Measurements from ENCODE around the gene DCTN1.

DCTN1 gene

DNA sequence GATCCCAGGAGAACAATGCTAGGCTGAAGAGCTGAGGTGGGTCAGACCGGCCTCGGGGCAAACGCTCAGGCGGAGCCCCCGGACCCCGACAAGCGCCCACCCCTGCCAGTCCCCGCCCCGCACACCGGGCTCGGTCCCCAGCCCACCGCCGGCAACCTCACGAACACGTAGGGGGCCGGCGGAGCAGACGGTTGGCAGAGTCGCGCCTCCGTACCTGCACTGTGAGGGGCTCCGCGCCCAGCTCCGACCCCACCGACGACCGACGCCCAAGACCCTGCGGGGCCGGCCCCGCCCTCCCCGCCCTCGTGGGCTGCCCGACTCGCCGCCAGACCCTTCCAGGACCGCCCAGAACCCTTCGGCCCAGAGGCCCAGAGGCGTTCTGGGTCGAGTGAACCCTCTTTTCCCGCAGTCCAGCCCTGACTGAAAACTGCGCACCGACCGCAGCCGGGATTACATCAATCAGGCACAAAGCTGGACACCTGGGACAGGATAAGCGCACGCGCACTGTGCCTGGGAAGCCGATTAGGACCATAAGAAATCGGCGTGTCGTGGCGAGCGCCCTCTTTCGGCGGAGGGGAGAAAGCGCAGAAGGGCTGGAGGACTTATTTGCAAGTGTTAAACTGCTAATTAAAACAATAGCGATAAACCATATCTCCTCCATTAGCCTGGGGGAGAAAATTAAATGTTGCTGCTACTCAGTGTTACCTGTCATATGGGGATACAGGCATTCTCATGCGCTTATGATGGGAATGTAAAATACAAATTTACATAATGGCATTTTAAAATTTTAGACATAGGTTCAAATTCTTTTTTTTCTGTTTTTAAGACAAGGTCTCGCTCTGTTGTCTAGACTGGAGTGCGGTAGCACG is 11.7 kb upstream of the DCTN1 start:
- DNase-seq (ENCODE audit: extremely low read depth, insufficient read length) = peak; percentile 87
- no peaks in the 10 kb centered on the region for H3K27me3 ChIP-seq (replicated peaks; ENCODE audit: control insufficient read depth, insufficient read depth, low read length)
- peak overlapping the region; percentile 79 for H3K4me3 ChIP-seq (replicated peaks; ENCODE audit: low read depth, low read length)
- TF ChIP-seq CTCF (IDR thresholded peaks at IDR 0.05; ENCODE audit: insufficient read depth, low read length, poor library complexity, severe bottlenecking) = peak; percentile 98
- no peaks in the 10 kb centered on the region for H3K36me3 ChIP-seq (ENCODE audit: control insufficient read depth, insufficient read depth, low read length)

DNA sequence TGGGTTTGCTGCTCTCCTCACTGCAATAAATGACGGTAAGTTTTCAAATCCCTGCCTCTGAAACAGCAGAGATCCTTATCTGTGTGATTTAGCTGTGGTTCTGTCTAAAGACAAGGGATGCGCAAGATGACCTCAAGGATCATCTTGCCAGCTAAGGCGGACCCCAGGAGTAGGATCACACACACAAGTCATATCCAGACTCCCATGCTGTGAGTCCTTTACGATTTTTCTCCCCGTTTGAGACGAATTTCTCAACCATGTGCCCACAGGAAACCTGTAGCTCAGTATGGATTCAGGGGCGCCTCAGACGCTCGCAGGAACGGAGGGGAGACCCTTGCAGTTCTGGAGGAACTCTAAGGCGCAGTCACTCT is 11.1 kb upstream of the DCTN1 start:
- no peak for TF ChIP-seq CTCF (IDR thresholded peaks at IDR 0.05; ENCODE audit: insufficient read depth, low read length, poor library complexity, severe bottlenecking)
- Histone ChIP-seq H3K27me3 (replicated peaks; ENCODE audit: control insufficient read depth, insufficient read depth, low read length) (no peaks in the 10 kb centered on the region), H3K4me3 (replicated peaks; ENCODE audit: low read depth, low read length) (peak overlapping the region; percentile 79), H3K36me3 (ENCODE audit: control insufficient read depth, insufficient read depth, low read length) (no peaks in the 10 kb centered on the region)
- no peak for DNase-seq (ENCODE audit: extremely low read depth, insufficient read length)

DNA sequence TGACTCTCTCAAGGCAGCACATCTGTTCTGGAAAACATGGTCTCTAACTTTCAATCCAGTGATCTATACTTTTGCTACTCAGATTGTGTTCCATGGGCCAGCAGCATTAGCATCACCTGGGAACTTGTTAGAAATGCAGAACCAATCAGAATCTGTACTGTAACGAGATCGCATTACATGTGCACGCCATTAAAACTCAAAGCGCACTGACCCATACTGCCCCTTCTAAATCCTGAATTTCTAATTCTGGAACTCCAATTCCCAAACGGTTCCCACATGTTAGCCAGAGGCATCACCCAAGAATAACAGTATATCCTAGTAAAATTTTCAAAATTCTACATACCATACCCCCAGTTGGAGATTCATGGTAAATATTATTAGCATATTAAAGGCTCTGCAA is 10.5 kb upstream of the DCTN1 start:
- peak overlapping the region; percentile 79 for H3K4me3 ChIP-seq (replicated peaks; ENCODE audit: low read depth, low read length)
- DNase-seq (ENCODE audit: extremely low read depth, insufficient read length) = no peak
- no peaks in the 10 kb centered on the region for H3K27me3 ChIP-seq (replicated peaks; ENCODE audit: control insufficient read depth, insufficient read depth, low read length)
- H3K36me3 ChIP-seq (ENCODE audit: control insufficient read depth, insufficient read depth, low read length) = no peaks in the 10 kb centered on the region
- no peak for TF ChIP-seq CTCF (IDR thresholded peaks at IDR 0.05; ENCODE audit: insufficient read depth, low read length, poor library complexity, severe bottlenecking)

DNA sequence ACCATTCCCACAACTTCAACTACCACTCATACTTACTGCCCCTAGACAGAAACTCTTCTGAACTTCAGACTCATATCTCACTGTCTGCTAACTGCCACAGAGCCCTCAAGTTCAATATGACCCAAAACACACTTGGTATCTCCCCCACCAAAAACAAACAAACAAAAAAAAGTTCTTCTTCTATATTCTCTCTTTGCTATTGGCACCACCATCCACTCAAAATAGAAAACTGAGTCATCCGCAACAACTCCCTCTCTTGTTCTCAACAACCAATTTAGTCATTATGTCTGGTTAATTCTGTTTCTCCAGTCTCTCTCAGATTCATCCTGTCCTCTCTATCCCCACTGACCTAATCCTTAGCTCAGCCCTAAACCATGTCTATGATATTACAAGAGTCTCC is 7.2 kb upstream of the DCTN1 start:
- Histone ChIP-seq H3K4me3 (replicated peaks; ENCODE audit: low read depth, low read length) (no peak overlapping the region), H3K27me3 (replicated peaks; ENCODE audit: control insufficient read depth, insufficient read depth, low read length) (no peaks in the 10 kb centered on the region), H3K36me3 (ENCODE audit: control insufficient read depth, insufficient read depth, low read length) (peaks cover 4% of the 10 kb centered on the region; the same call in 1 of the 2 replicates)
- DNase-seq (ENCODE audit: extremely low read depth, insufficient read length) = no peak
- TF ChIP-seq CTCF (IDR thresholded peaks at IDR 0.05; ENCODE audit: insufficient read depth, low read length, poor library complexity, severe bottlenecking) = no peak

- no peak overlapping the region for H3K4me3 ChIP-seq (replicated peaks; ENCODE audit: low read depth, low read length)
- no peak for TF ChIP-seq CTCF (IDR thresholded peaks at IDR 0.05; ENCODE audit: insufficient read depth, low read length, poor library complexity, severe bottlenecking)
- peaks cover 6% of the 10 kb centered on the region; the same call in 1 of the 2 replicates for H3K36me3 ChIP-seq (ENCODE audit: control insufficient read depth, insufficient read depth, low read length)
- no peak for DNase-seq (ENCODE audit: extremely low read depth, insufficient read length)
- no peaks in the 10 kb centered on the region for H3K27me3 ChIP-seq (replicated peaks; ENCODE audit: control insufficient read depth, insufficient read depth, low read length)
Measured at GRCh38 chr2:74385396-74385795, 5.3 kb upstream of the DCTN1 start.

All from GM06990 (cell line).